Stimulated activated naive CD4-positive, alpha-beta T cell treated with Interleukin-2 at 50 U/mL for 16 hours (primary cell): ENCODE data around the gene IQCH.
A peak's percentile ranks its signal among the peaks of the same experiment; 100 is the strongest.

ENCODE experiments used
- DNase-seq: peaks from one replicate; lab custom pipeline; 2025; lab: John Stamatoyannopoulos, UW

IQCH gene

GRCh38 chr15:67300266-67301025 is 45.9 kb downstream of the IQCH start:
- no peak for DNase-seq

GRCh38 chr15:67303490-67304363 is 49.1 kb downstream of the IQCH start:
- no peak for DNase-seq

- no peak for DNase-seq
These were observed 50.2 kb downstream of the IQCH start for GRCh38 chr15:67304778-67305177.

GRCh38 chr15:67305506-67305905 is 50.9 kb downstream of the IQCH start:
- DNase-seq, result no peak

GRCh38 chr15:67307156-67307555 is 52.6 kb downstream of the IQCH start:
- DNase-seq, result peak; percentile 50

- no peak for DNase-seq
These were observed 53.5 kb downstream of the IQCH start for GRCh38 chr15:67307889-67308597.

- no peak for DNase-seq
These were observed 57.1 kb downstream of the IQCH start for GRCh38 chr15:67311731-67312130.

GRCh38 chr15:67319961-67320360 is 65.4 kb downstream of the IQCH start:
- no peak for DNase-seq

- no peak for DNase-seq
These were observed 66.8 kb downstream of the IQCH start for GRCh38 chr15:67321352-67321751.

- DNase-seq, result no peak
These were observed 67.9 kb downstream of the IQCH start for GRCh38 chr15:67322481-67322880.

GRCh38 chr15:67327312-67327711 is 72.7 kb downstream of the IQCH start:
- DNase-seq, result no peak

- no peak for DNase-seq
These were observed 73.2 kb downstream of the IQCH start for GRCh38 chr15:67327737-67328136.

- no peak for DNase-seq
These were observed 75.6 kb downstream of the IQCH start for GRCh38 chr15:67329984-67330733.

GRCh38 chr15:67331676-67332075 is 77.1 kb downstream of the IQCH start:
- DNase-seq, result no peak

GRCh38 chr15:67335026-67335425 is 80.4 kb downstream of the IQCH start:
- DNase-seq, result no peak

GRCh38 chr15:67335534-67336222 is 81.1 kb downstream of the IQCH start:
- DNase-seq, result no peak

GRCh38 chr15:67340630-67341029 is 86.0 kb downstream of the IQCH start:
- DNase-seq, result no peak

- no peak for DNase-seq
These were observed 87.0 kb downstream of the IQCH start for GRCh38 chr15:67341539-67341938.

- no peak for DNase-seq
These were observed 88.6 kb downstream of the IQCH start for GRCh38 chr15:67343206-67343605.

- no peak for DNase-seq
These were observed 95.0 kb downstream of the IQCH start for GRCh38 chr15:67349634-67350033.

GRCh38 chr15:67350042-67350441 is 95.5 kb downstream of the IQCH start:
- DNase-seq, result no peak
